ENCODE measurements around the gene FNTB. TPM values are rescaled to one million over a fixed set of nuclear protein-coding genes. Genes with fewer than 3 reads are reported as not detected.

Gene FNTB
- total and polyA plus RNA-seq, 9 of the 15 experiments (the other 6 are each of a cell fraction or from before 2014, with no cell fraction given): 6.9 to 23.2 (median 12.2) TPM

- Histone ChIP-seq H3K27me3 (ENCODE audit: control insufficient read depth in 2 of 2, insufficient read depth in 2 of 2, low read length in 2 of 2) (no peaks in the 10 kb centered on the region), H3K9ac (ENCODE audit: insufficient read depth in 1 of 2, low read depth in 2 of 2, low read length in 2 of 2) (peak overlapping the region; percentile 78 to 95), H3K36me3 (ENCODE audit: control insufficient read depth, insufficient read depth, low read length) (peaks cover 37% of the 10 kb centered on the region), H3K9me3 (replicated peaks; ENCODE audit: control insufficient read depth, insufficient read depth, low read depth, low read length) (no peaks in the 10 kb centered on the region), H3K4me3 (peak overlapping the region; percentile 94), H3K4me1 (replicated peaks in 1 of 2; ENCODE audit: control insufficient read depth in 2 of 2, insufficient read depth in 2 of 2, low read length in 2 of 2) (peaks cover 17 to 25% of the 10 kb centered on the region in 2 experiments), H3K4me2 (ENCODE audit: insufficient read depth, low read length) (peak overlapping the region; percentile 76; the same call in 1 of the 2 replicates), H3K9me1 (ENCODE audit: control insufficient read depth, insufficient read depth, low read length) (no peaks in the 10 kb centered on the region), H4K20me1 (replicated peaks; ENCODE audit: control insufficient read depth, insufficient read depth, low read length) (peaks cover 8% of the 10 kb centered on the region; the same call in 1 of the 2 replicates), H3K79me2 (ENCODE audit: control insufficient read depth, insufficient read depth, low read length) (peaks cover 52% of the 10 kb centered on the region), H3K27ac (ENCODE audit: extremely low read depth, low read depth, low read length) (peak overlapping the region; percentile 81), H2AFZ (ENCODE audit: low read depth, low read length) (peak overlapping the region; percentile 68; the same call in 1 of the 2 replicates)
- FAIRE-seq: no peak
- in situ Hi-C loops (cut with MboI) (no loop called here), intact Hi-C loops (cut with micrococcal nuclease) (loop anchor here (2.0 to 5.0 kb wide), 2 partner anchors 60 to 115 kb away; partner anchors contain the start of gene FNTB)
- WGBS (ENCODE audit: insufficient coverage, low coverage, missing lambda C conversion rate): 3% methylated on average over 18 of the region's 66 CpGs
- ChIA-PET POLR2A (interaction anchor here (0.6 to 1.4 kb wide), 3 partner anchors 15 to 473 kb away, joined by 3 to 4 read pairs (median 3); no protein-coding TSS in a partner anchor), CTCF (ENCODE audit: low intra/inter-chr PET ratio) (no interaction called here)
- ATAC-seq: peak; percentile 67
- no peak for DNase-seq (ENCODE audit: extremely low read depth in 1 of 4, low spot score in 3 of 4)
- no TSS peak for BruUV-seq (replicated peaks)
- TF ChIP-seq PHF8 (IDR thresholded peaks at IDR 0.05; ENCODE audit: borderline replicate concordance, low read length) (peak; percentile 21; the same call in 1 of the 2 replicates), ZBTB17 (CRISPR knock-in tag; IDR thresholded peaks at IDR 0.05) (0 out of 2 replicates have a peak, but pooled peaks have one; percentile 15), SRSF7 (optimal IDR thresholded peaks at IDR 0.05; ENCODE audit: low read depth, low read length) (no peak), SAP30 (IDR thresholded peaks at IDR 0.05; ENCODE audit: borderline replicate concordance, insufficient read depth, low read depth, low read length, poor library complexity, severe bottlenecking) (peak; percentile 34), KAT7 (CRISPR knock-in tag; IDR thresholded peaks at IDR 0.05; ENCODE audit: borderline replicate concordance) (0 out of 2 replicates have a peak, but pooled peaks have one; percentile 27), SMARCA4 (IDR thresholded peaks at IDR 0.05) (no peak), POLR2G (IDR thresholded peaks at IDR 0.05; ENCODE audit: low read depth, low read length) (peak; percentile 61), ZNF699 (CRISPR knock-in tag; IDR thresholded peaks at IDR 0.05; ENCODE audit: insufficient replicate concordance) (no peak), CBX1 (IDR thresholded peaks at IDR 0.05; ENCODE audit: low read depth) (0 out of 2 replicates have a peak, but pooled peaks have one; percentile 4), DPF2 (IDR thresholded peaks at IDR 0.05) (0 out of 2 replicates have a peak, but pooled peaks have one; percentile 14), YY1 (IDR thresholded peaks at IDR 0.05; ENCODE audit: borderline replicate concordance in 1 of 3, control insufficient read depth in 1 of 3, extremely low read depth in 1 of 3, insufficient read depth in 3 of 3, insufficient read length in 1 of 3, insufficient replicate concordance in 2 of 3, low read depth in 1 of 3, low read length in 2 of 3) (peak in 1 of 3 experiments; percentile 29), UBTF (IDR thresholded peaks at IDR 0.05; ENCODE audit: borderline replicate concordance in 1 of 2, low read depth in 2 of 2, low read length in 2 of 2) (0 out of 4 replicates have a peak, but pooled peaks of 1 of the 2 experiments have one; percentile 27), PTBP1 (IDR thresholded peaks at IDR 0.05; ENCODE audit: low read depth, low read length) (no peak), RBM22 (IDR thresholded peaks at IDR 0.05; ENCODE audit: low read depth, low read length, poor library complexity, severe bottlenecking) (no peak), MNT (conservative IDR thresholded peaks at IDR 0.05) (no peak), LCOR (CRISPR knock-in tag; IDR thresholded peaks at IDR 0.05) (peak; percentile 21; the same call in 1 of the 2 replicates)
Observed at GRCh38 chr14:65101631-65102440, 115.1 kb downstream of the FNTB start.

All from K562 (cell line).